Muscle layer of duodenum (tissue), 2 donors: ENCODE data around the gene SAMD8.

ENCODE experiments used
- H3K27ac ChIP-seq: one replicate; pipeline ENCODE4 v1.7.0; 2013; ENCODE audit warnings: mild to moderate bottlenecking, low read length
- H3K27me3 ChIP-seq: one replicate; pipeline ENCODE4 v1.7.0; 2013; ENCODE audit warnings: low read depth, mild to moderate bottlenecking, control low read depth, low read length
- H3K36me3 ChIP-seq, 2 donors: one replicate each; pipeline ENCODE4 v1.7.0; 2013; ENCODE audit warnings: low read length in 2 of 2, control low read depth in 1 of 2, mild to moderate bottlenecking in 1 of 2; ENCODE audit not compliant: insufficient read depth in 2 of 2, control insufficient read depth in 1 of 2
- H3K4me1 ChIP-seq, 2 donors: one replicate each; pipeline ENCODE4 v1.7.0; 2013; ENCODE audit warnings: low read length in 2 of 2, mild to moderate bottlenecking in 2 of 2, control low read depth in 1 of 2, moderate library complexity in 1 of 2; ENCODE audit not compliant: insufficient read depth in 2 of 2, control insufficient read depth in 1 of 2
- H3K4me3 ChIP-seq, 2 donors: one replicate each; pipeline ENCODE4 v1.7.0; 2013; ENCODE audit warnings: low read length in 2 of 2, low read depth in 1 of 2, mild to moderate bottlenecking in 1 of 2
- H3K9me3 ChIP-seq, 2 donors: one replicate each; pipeline ENCODE4 v1.7.0; 2013; ENCODE audit warnings: low read length in 2 of 2, control low read depth in 1 of 2, mild to moderate bottlenecking in 1 of 2; ENCODE audit not compliant: control insufficient read depth in 1 of 2
- donor health status: healthy.

The SAMD8 gene

GRCh38 chr10:75086278-75086934, 25.1 kb upstream of the SAMD8 start:
- Histone ChIP-seq H3K36me3 (no peaks in the 10 kb centered on the region), H3K27me3 (no peaks in the 10 kb centered on the region), H3K4me1 (no peaks in the 10 kb centered on the region), H3K4me3 (no peak overlapping the region), H3K9me3 (peaks cover 2 to 3% of the 10 kb centered on the region in 2 donors), H3K27ac (no peak overlapping the region)

GRCh38 chr10:75088640-75089039, 22.8 kb upstream of the SAMD8 start:
- no peaks in the 10 kb centered on the region for H3K4me1 ChIP-seq
- H3K36me3 ChIP-seq = no peaks in the 10 kb centered on the region
- no peaks in the 10 kb centered on the region for H3K9me3 ChIP-seq
- H3K27me3 ChIP-seq = no peaks in the 10 kb centered on the region
- no peak overlapping the region for H3K27ac ChIP-seq
- H3K4me3 ChIP-seq = no peak overlapping the region

GRCh38 chr10:75089634-75090033, 21.8 kb upstream of the SAMD8 start:
- H3K4me3 ChIP-seq = no peak overlapping the region
- no peaks in the 10 kb centered on the region for H3K4me1 ChIP-seq
- no peaks in the 10 kb centered on the region for H3K27me3 ChIP-seq
- H3K36me3 ChIP-seq = no peaks in the 10 kb centered on the region
- H3K9me3 ChIP-seq = no peaks in the 10 kb centered on the region
- no peak overlapping the region for H3K27ac ChIP-seq

GRCh38 chr10:75091146-75091545, 20.3 kb upstream of the SAMD8 start:
- no peaks in the 10 kb centered on the region for H3K36me3 ChIP-seq
- no peak overlapping the region for H3K4me3 ChIP-seq
- no peaks in the 10 kb centered on the region for H3K9me3 ChIP-seq
- no peaks in the 10 kb centered on the region for H3K4me1 ChIP-seq
- no peaks in the 10 kb centered on the region for H3K27me3 ChIP-seq
- H3K27ac ChIP-seq = no peak overlapping the region

GRCh38 chr10:75094465-75094864, 17.0 kb upstream of the SAMD8 start:
- no peak overlapping the region for H3K27ac ChIP-seq
- H3K4me3 ChIP-seq = no peak overlapping the region
- no peaks in the 10 kb centered on the region for H3K9me3 ChIP-seq
- no peaks in the 10 kb centered on the region for H3K4me1 ChIP-seq
- H3K27me3 ChIP-seq = no peaks in the 10 kb centered on the region
- H3K36me3 ChIP-seq = no peaks in the 10 kb centered on the region

GRCh38 chr10:75095631-75096030, 15.8 kb upstream of the SAMD8 start:
- Histone ChIP-seq H3K36me3 (no peaks in the 10 kb centered on the region), H3K27ac (no peak overlapping the region), H3K4me3 (no peak overlapping the region), H3K9me3 (no peaks in the 10 kb centered on the region), H3K27me3 (no peaks in the 10 kb centered on the region), H3K4me1 (no peaks in the 10 kb centered on the region)

GRCh38 chr10:75096749-75097148, 14.7 kb upstream of the SAMD8 start:
- H3K4me1 ChIP-seq = no peaks in the 10 kb centered on the region
- H3K27me3 ChIP-seq = no peaks in the 10 kb centered on the region
- no peak overlapping the region for H3K27ac ChIP-seq
- no peaks in the 10 kb centered on the region for H3K9me3 ChIP-seq
- no peaks in the 10 kb centered on the region for H3K36me3 ChIP-seq
- no peak overlapping the region for H3K4me3 ChIP-seq

GRCh38 chr10:75097666-75098285, 13.7 kb upstream of the SAMD8 start:
- Histone ChIP-seq H3K27ac (no peak overlapping the region), H3K4me3 (no peak overlapping the region), H3K36me3 (no peaks in the 10 kb centered on the region), H3K9me3 (no peaks in the 10 kb centered on the region), H3K4me1 (no peaks in the 10 kb centered on the region), H3K27me3 (no peaks in the 10 kb centered on the region)

GRCh38 chr10:75098902-75099673, 12.4 kb upstream of the SAMD8 start:
- no peaks in the 10 kb centered on the region for H3K36me3 ChIP-seq
- no peaks in the 10 kb centered on the region for H3K27me3 ChIP-seq
- no peak overlapping the region for H3K27ac ChIP-seq
- H3K9me3 ChIP-seq = no peaks in the 10 kb centered on the region
- no peaks in the 10 kb centered on the region for H3K4me1 ChIP-seq
- no peak overlapping the region for H3K4me3 ChIP-seq

GRCh38 chr10:75099952-75100763, 11.3 kb upstream of the SAMD8 start:
- H3K9me3 ChIP-seq = no peaks in the 10 kb centered on the region
- H3K4me1 ChIP-seq = no peaks in the 10 kb centered on the region
- H3K36me3 ChIP-seq = no peaks in the 10 kb centered on the region
- H3K4me3 ChIP-seq = no peak overlapping the region
- H3K27me3 ChIP-seq = no peaks in the 10 kb centered on the region
- no peak overlapping the region for H3K27ac ChIP-seq

- no peaks in the 10 kb centered on the region for H3K27me3 ChIP-seq
- H3K9me3 ChIP-seq = no peaks in the 10 kb centered on the region
- no peak overlapping the region for H3K27ac ChIP-seq
- no peaks in the 10 kb centered on the region for H3K4me1 ChIP-seq
- no peak overlapping the region for H3K4me3 ChIP-seq
- H3K36me3 ChIP-seq = no peaks in the 10 kb centered on the region
These were observed 10.6 kb upstream of the SAMD8 start for GRCh38 chr10:75100764-75101291.
